Stimulated activated CD8-positive, alpha-beta memory T cell treated with anti-CD3 and anti-CD28 coated beads, Interleukin-15, amount 100 ng/mL, for 48 hours (primary cell): ENCODE measurements around the gene TRIP10.
A peak's percentile ranks its signal among the peaks of the same experiment; 100 is the strongest.

Experiments
- DNase-seq, 2 donors: peaks; one replicate each; pipeline ENCODE4 v3.0.0-alpha.2; 2020; ENCODE audit warnings: low read depth in 2 of 2

The TRIP10 gene

GRCh38 chr19:6725513-6726231, 13.8 kb upstream of the TRIP10 start:
- DNase-seq = no peak

DNA sequence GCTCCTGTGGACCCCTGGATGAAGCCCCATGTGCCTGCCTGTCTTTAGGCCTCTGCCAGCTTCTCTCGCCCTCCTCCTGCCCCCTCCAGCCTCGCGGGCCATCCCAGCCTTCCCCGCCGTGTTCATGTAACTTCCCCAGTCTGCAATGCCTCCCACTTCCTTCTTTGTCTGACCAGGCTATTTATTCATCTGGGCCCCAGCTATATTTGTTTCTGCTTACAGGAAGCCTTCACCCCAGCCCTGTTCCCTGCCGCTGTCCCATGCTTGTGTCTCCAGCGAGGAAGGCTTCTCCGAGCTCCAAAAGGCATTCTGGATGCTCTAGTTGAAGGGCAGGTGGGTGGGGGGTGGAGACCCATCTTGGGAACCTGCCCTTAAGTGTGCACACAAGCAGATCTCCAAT, 11.1 kb upstream of the TRIP10 start:
- no peak for DNase-seq

- DNase-seq = no peak
Measured at GRCh38 chr19:6729573-6730152, 9.8 kb upstream of the TRIP10 start.

DNA sequence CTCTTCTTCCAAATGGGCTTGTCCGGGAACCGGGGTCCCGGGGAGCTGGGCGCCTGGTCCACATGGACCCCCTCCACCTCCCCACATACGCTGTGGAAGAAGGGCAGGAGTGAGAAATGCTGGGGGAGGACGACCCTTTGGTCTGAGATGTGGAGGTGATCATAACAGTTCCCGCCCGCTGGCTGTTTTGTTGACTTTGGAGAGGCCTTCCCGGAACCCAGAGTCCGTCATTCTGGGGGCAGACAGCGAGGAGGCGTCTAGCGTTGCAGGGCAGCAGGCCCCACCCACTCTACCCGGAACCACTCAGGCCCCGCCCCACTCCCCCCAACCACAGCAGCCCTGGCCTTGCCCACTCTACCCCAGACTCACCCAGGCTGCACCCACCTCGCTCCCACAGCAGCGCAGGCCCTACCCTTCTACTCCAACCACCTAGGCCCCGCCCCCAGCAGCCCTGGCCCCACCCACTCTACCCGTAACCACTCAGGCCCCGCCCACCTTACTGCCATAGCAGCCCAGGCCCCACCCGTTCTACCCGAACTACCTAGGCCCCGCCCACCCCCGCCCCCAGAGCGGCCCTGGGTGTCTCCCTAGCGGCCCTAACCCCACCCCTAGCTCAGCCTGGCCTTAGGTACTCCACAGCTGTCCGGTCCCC, 9.2 kb upstream of the TRIP10 start:
- DNase-seq = no peak

DNA sequence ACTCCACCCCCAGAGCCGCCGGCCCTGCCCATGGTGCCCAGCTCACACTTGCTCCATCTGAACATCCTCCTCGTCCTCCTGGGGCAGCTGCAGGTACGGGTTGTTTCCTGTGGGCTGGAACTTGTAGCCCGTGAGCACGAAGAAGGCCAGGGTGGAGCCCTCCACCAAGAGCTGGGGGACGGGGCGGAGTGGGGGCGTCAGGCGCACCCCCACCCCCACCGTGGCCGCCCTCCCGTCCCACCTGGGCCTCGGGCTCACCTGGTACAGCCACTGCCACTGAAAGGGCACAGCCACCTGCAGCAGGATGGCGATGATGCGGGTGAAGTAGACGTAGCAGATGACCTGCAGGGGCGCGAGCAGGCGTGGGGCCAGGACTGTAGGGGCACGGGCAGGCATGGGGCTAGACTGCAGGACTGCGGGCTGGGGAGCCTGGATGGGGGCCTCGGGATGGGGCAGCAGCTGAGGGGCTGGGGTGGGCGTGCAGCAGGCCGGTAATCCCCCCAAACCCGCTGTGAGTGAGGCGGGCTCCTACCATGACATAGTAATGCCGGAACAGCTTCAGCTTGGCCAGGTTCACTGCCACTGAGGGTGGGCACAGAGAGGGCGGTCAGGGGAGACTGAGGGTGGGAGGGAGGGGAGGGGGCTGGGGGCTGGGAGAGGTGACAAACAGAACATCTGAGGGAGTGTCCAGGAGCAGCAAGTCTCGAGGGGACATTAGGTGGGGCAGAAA, 8.4 kb upstream of the TRIP10 start:
- no peak for DNase-seq

GRCh38 chr19:6731822-6732221, 7.7 kb upstream of the TRIP10 start:
- no peak for DNase-seq

DNA sequence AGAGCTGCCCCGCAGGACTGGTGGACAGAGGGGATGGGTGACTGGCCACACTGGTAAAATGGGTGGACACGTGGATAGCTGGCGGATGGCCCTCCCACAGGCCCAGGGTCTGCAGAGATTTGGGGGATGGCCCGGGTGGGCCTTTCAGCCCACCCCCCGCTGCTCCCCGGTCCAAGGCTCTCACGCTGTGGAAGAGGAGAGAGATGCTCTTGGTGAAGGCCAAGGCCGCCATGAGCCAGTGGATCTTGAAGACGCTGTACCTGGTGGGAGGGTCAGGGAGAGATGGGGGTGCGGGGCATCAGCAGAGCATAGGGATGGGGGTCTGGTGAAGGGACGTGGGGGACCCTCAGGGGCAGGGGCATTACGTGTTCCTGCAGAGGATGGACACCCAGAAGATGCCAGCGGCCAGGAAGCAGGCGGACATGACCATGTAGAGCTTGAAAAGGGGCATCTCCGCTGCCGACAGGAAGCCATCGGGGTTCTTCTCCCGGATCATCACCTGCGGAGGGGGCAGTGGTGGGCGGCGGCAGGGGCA, 6.6 kb upstream of the TRIP10 start:
- DNase-seq = no peak

- no peak for DNase-seq
Measured at GRCh38 chr19:6733338-6734095, 6.0 kb upstream of the TRIP10 start.

- DNase-seq = no peak
Measured at GRCh38 chr19:6734096-6734696, 5.3 kb upstream of the TRIP10 start.

DNA sequence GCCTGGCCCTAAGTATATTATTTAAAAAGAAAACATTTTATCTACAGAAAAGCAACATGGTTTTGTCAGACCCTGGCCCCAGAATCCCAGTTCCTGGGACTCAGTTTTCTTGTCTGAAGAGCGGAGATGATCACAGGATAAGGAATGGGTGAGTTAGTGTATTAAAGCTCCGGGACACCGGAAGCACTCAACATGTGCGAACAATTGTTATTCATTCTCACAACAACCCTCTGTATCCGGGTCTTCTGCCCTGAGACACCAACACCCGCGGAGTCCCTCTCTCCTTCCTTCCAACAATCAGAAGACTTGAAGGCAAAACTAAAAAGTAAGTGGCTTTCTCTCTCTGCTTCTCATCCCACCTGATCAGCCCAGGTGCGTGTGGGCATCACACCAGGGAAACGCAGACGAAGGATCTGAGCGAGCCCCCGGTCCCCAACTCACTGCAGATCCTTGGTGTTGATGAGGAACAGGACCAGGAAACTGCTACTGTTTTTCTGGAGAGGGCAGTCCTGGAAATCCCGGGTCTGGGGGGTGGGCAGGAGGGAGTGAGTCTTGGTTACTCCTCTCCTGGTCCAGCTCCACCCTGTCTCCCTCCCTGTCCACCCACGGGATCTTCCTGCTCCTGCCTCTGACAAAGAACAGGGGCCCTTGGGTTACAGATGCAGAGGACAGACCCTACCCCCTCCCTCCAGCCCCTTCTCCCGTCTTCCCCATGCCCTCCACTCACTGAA, 4.1 kb upstream of the TRIP10 start:
- DNase-seq = no peak

DNA sequence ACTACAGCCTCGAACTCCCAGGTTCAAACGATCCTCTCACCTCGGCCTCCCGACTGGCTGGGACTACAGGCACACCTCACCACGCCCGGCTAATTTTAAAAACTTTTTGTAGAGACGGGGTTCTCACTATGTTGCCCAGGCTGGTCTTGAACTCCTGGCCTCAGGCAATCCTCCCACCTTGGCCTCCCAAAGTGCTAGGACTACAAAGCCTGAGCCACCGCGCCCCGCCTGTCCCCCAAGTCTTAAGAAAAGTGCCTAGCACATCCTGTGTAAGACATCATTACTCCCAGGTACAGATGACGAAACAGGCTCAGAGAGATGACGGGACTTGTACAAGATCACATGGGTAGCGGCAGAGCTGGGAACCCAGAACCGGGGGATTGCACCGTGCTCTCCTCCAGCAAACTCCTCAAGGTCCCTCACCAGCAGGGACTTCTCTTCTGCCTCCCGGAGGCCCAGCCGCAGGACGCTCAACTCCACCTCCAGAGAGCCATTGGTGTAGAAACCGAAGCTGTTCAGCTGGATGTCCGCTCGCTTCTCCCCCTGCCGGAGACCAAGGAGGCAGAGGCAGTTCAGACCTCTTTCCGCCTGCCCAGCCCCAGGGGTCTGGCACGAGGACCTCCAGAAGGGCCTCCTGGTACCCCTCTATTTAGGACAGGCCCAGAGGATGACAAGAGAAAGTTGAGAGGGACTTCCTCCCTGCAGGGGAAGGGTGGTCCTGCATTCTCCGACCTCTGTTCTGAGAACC, 3.1 kb upstream of the TRIP10 start:
- DNase-seq = peak; percentile 62 to 65

- no peak for DNase-seq
Measured at GRCh38 chr19:6736917-6737283, 2.6 kb upstream of the TRIP10 start.

DNA sequence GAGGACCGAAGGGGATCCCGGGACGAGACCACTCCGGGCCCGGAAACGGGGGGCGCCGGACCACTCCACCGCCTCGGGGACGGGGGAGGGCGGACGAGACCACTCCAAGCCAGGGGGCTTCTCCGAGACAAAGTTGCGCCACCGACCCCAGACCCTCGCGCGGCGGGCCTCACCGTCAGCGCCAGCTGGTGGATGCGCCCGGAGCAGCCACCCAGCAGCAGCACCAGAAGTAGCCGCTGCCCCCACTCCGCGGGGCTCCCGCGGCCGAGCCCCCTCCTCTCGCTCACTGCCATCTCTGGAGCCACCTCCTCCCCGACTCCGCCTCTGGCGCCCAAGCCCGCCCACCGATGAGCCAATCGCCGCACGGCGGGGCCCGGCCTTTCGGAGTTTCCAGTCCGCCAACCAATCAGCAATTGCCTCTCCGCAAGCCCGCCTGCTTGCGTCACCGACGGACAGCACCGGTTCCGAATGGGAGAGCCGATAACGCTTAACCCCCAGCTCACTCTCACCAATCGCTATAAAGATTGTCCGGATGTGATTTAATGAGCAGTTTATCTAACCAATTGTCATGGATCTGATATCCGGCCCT, 2.1 kb upstream of the TRIP10 start, which contains the start of gene GPR108:
Gene GPR108, minus strand, starts transcription at position 297 of the 589 bp plus-strand sequence. Its CDS starts 4 bp downstream, at position 293.
- peak; percentile 100 for DNase-seq

- peak; percentile 69 to 74 for DNase-seq
Measured at GRCh38 chr19:6737873-6738786, 1.4 kb upstream of the TRIP10 start.

DNA sequence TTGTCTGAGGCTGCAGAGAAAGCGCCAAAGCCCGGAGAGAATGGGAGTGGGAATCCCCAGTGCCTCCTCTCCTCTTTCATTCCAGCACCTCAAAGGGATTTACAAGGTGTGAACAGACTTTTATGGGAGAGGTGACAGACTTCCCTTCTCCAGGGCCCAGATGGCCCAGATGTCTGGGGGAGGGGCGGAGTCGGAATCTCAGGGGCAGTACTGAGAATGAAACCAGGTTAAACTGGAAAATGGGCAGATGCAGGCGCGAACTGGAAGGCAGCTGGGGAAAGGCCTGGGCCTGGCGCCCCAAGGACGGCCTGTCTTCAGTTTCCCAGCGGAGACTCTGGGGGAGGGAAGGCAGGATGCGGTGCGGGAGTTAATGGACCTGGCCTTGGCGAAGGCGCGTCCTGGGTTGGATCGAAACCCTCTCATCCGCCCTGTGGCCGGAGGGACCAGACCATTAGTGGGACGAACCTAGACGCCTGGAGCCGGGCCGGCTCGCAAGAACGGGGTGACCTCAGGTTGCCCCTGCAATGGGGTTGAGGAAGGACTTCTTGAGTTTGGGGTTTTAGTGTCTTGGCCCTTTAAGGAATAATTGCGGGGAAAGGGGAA, 592 bp upstream of the TRIP10 start:
- DNase-seq = no peak

DNA sequence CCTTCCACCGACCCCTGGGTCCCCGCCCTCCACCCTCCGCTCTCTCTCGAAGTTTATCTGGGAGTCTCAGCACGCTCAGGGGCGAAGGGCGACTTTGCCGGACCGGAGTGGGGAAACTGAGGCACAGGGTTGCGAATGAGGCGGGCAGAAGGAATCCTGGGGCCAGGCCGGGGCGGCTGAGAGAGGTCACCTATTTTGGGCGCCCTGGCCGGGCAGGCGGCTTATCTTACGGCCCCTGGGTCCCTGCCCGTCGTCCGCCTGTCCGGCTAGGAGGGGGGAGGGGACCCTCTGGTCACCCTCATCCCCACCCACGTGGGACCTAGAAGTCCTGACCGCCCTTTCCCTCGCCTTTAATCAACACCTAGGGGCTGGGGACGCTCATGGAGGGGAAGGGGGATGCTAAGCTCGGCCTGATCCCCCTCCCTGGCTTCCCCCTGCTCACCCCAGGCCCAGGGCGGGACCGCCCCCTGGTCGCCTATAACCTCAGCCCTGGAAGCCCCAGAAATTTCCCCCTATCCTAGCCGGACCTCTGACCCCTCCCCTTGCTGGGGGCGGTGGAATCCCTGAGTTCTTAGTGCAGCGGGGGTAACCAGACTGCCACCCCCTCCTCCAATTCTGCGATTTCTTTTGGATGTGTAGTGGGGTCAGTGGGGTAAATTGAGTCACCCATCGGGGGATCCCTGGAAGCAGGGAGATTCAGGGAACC, 556 bp downstream of the TRIP10 start:
- no peak for DNase-seq
